ENCODE measurements around the gene TEPSIN. TPM values are rescaled to one million over a fixed set of nuclear protein-coding genes. Genes with fewer than 3 reads are reported as not detected.

Gene TEPSIN
- total and polyA plus RNA-seq, 4 donors: 7.7 to 33.8 (median 19.2) TPM

GRCh38 chr17:81213978-81214377 is 24.9 kb downstream of the TEPSIN start:
- H3K36me3 ChIP-seq (ENCODE audit: control insufficient read depth, insufficient read depth, low read length): peaks cover 51% of the 10 kb centered on the region
- DNase-seq (ENCODE audit: low read depth in 4 of 6, low spot score in 6 of 6): no peak
- WGBS (ENCODE audit: insufficient coverage): 93% methylated on average over 6 of the region's 8 CpGs
- H3K4me1 ChIP-seq (ENCODE audit: control insufficient read depth, insufficient read depth, low read length): peaks cover 7% of the 10 kb centered on the region
- no peak overlapping the region for H3K4me3 ChIP-seq (ENCODE audit: low read depth, low read length)
- no peaks in the 10 kb centered on the region for H3K9me3 ChIP-seq (ENCODE audit: control insufficient read depth, insufficient read depth, low read length)
- H3K27me3 ChIP-seq (ENCODE audit: control insufficient read depth, insufficient read depth, low read length): no peaks in the 10 kb centered on the region
- no peak overlapping the region for H3K27ac ChIP-seq (ENCODE audit: low read depth, low read length)

- DNase-seq (ENCODE audit: low read depth in 4 of 6, low spot score in 6 of 6): no peak
- H3K4me3 ChIP-seq (ENCODE audit: low read depth, low read length): no peak overlapping the region
- 100% methylated on average over 4 of the region's 9 CpGs for WGBS (ENCODE audit: insufficient coverage)
- H3K27me3 ChIP-seq (ENCODE audit: control insufficient read depth, insufficient read depth, low read length): no peaks in the 10 kb centered on the region
- H3K9me3 ChIP-seq (ENCODE audit: control insufficient read depth, insufficient read depth, low read length): no peaks in the 10 kb centered on the region
- H3K36me3 ChIP-seq (ENCODE audit: control insufficient read depth, insufficient read depth, low read length): peaks cover 52% of the 10 kb centered on the region
- H3K4me1 ChIP-seq (ENCODE audit: control insufficient read depth, insufficient read depth, low read length): peaks cover 7% of the 10 kb centered on the region
- no peak overlapping the region for H3K27ac ChIP-seq (ENCODE audit: low read depth, low read length)
Measured at GRCh38 chr17:81212365-81212764, 26.5 kb downstream of the TEPSIN start.

- Histone ChIP-seq H3K4me3 (ENCODE audit: low read depth, low read length) (no peak overlapping the region), H3K4me1 (ENCODE audit: control insufficient read depth, insufficient read depth, low read length) (peaks cover 7% of the 10 kb centered on the region), H3K27ac (ENCODE audit: low read depth, low read length) (no peak overlapping the region), H3K27me3 (ENCODE audit: control insufficient read depth, insufficient read depth, low read length) (no peaks in the 10 kb centered on the region), H3K36me3 (ENCODE audit: control insufficient read depth, insufficient read depth, low read length) (peaks cover 53% of the 10 kb centered on the region), H3K9me3 (ENCODE audit: control insufficient read depth, insufficient read depth, low read length) (no peaks in the 10 kb centered on the region)
- no peak for DNase-seq (ENCODE audit: low read depth in 4 of 6, low spot score in 6 of 6)
- 58% methylated on average over 7 of the region's 14 CpGs for WGBS (ENCODE audit: insufficient coverage)
Measured at GRCh38 chr17:81210868-81211267, 28.0 kb downstream of the TEPSIN start.

- Histone ChIP-seq H3K27me3 (ENCODE audit: control insufficient read depth, insufficient read depth, low read length) (no peaks in the 10 kb centered on the region), H3K4me3 (ENCODE audit: low read depth, low read length) (no peak overlapping the region), H3K9me3 (ENCODE audit: control insufficient read depth, insufficient read depth, low read length) (no peaks in the 10 kb centered on the region), H3K4me1 (ENCODE audit: control insufficient read depth, insufficient read depth, low read length) (peaks cover 7% of the 10 kb centered on the region), H3K27ac (ENCODE audit: low read depth, low read length) (no peak overlapping the region), H3K36me3 (ENCODE audit: control insufficient read depth, insufficient read depth, low read length) (peaks cover 57% of the 10 kb centered on the region)
- 49% methylated on average over 6 of the region's 10 CpGs for WGBS (ENCODE audit: insufficient coverage)
- DNase-seq (ENCODE audit: low read depth in 4 of 6, low spot score in 6 of 6): no peak
Measured at GRCh38 chr17:81210466-81210865, 28.4 kb downstream of the TEPSIN start.

GRCh38 chr17:81209141-81209540 is 29.7 kb downstream of the TEPSIN start:
- Histone ChIP-seq H3K27me3 (ENCODE audit: control insufficient read depth, insufficient read depth, low read length) (no peaks in the 10 kb centered on the region), H3K9me3 (ENCODE audit: control insufficient read depth, insufficient read depth, low read length) (no peaks in the 10 kb centered on the region), H3K27ac (ENCODE audit: low read depth, low read length) (no peak overlapping the region), H3K4me1 (ENCODE audit: control insufficient read depth, insufficient read depth, low read length) (peaks cover 7% of the 10 kb centered on the region), H3K4me3 (ENCODE audit: low read depth, low read length) (no peak overlapping the region), H3K36me3 (ENCODE audit: control insufficient read depth, insufficient read depth, low read length) (peaks cover 65% of the 10 kb centered on the region)
- DNase-seq (ENCODE audit: low read depth in 4 of 6, low spot score in 6 of 6): no peak
- 95% methylated on average over 14 of the region's 16 CpGs for WGBS (ENCODE audit: insufficient coverage)

GRCh38 chr17:81208651-81209050 is 30.2 kb downstream of the TEPSIN start:
- Histone ChIP-seq H3K4me3 (ENCODE audit: low read depth, low read length) (no peak overlapping the region), H3K4me1 (ENCODE audit: control insufficient read depth, insufficient read depth, low read length) (peaks cover 7% of the 10 kb centered on the region), H3K27me3 (ENCODE audit: control insufficient read depth, insufficient read depth, low read length) (no peaks in the 10 kb centered on the region), H3K9me3 (ENCODE audit: control insufficient read depth, insufficient read depth, low read length) (no peaks in the 10 kb centered on the region), H3K27ac (ENCODE audit: low read depth, low read length) (no peak overlapping the region), H3K36me3 (ENCODE audit: control insufficient read depth, insufficient read depth, low read length) (peaks cover 70% of the 10 kb centered on the region)
- WGBS (ENCODE audit: insufficient coverage): 96% methylated on average over 10 of the region's 10 CpGs
- DNase-seq (ENCODE audit: low read depth in 4 of 6, low spot score in 6 of 6): no peak

GRCh38 chr17:81207610-81208581 is 31.0 kb downstream of the TEPSIN start:
- peaks cover 78% of the 10 kb centered on the region for H3K36me3 ChIP-seq (ENCODE audit: control insufficient read depth, insufficient read depth, low read length)
- peaks cover 7% of the 10 kb centered on the region for H3K4me1 ChIP-seq (ENCODE audit: control insufficient read depth, insufficient read depth, low read length)
- H3K4me3 ChIP-seq (ENCODE audit: low read depth, low read length): no peak overlapping the region
- no peak overlapping the region for H3K27ac ChIP-seq (ENCODE audit: low read depth, low read length)
- WGBS (ENCODE audit: insufficient coverage): 90% methylated on average over 18 of the region's 21 CpGs
- H3K27me3 ChIP-seq (ENCODE audit: control insufficient read depth, insufficient read depth, low read length): no peaks in the 10 kb centered on the region
- H3K9me3 ChIP-seq (ENCODE audit: control insufficient read depth, insufficient read depth, low read length): no peaks in the 10 kb centered on the region
- DNase-seq (ENCODE audit: low read depth in 4 of 6, low spot score in 6 of 6): no peak

- Histone ChIP-seq H3K27me3 (ENCODE audit: control insufficient read depth, insufficient read depth, low read length) (no peaks in the 10 kb centered on the region), H3K27ac (ENCODE audit: low read depth, low read length) (no peak overlapping the region), H3K36me3 (ENCODE audit: control insufficient read depth, insufficient read depth, low read length) (peaks cover 84% of the 10 kb centered on the region), H3K9me3 (ENCODE audit: control insufficient read depth, insufficient read depth, low read length) (no peaks in the 10 kb centered on the region), H3K4me1 (ENCODE audit: control insufficient read depth, insufficient read depth, low read length) (peaks cover 7% of the 10 kb centered on the region), H3K4me3 (ENCODE audit: low read depth, low read length) (no peak overlapping the region)
- DNase-seq (ENCODE audit: low read depth in 4 of 6, low spot score in 6 of 6): no peak
- 93% methylated on average over 10 of the region's 12 CpGs for WGBS (ENCODE audit: insufficient coverage)
Measured at GRCh38 chr17:81206657-81207056, 32.2 kb downstream of the TEPSIN start.

GRCh38 chr17:81206166-81206565 is 32.7 kb downstream of the TEPSIN start:
- WGBS (ENCODE audit: insufficient coverage): 74% methylated on average over 4 of the region's 4 CpGs
- Histone ChIP-seq H3K27ac (ENCODE audit: low read depth, low read length) (no peak overlapping the region), H3K27me3 (ENCODE audit: control insufficient read depth, insufficient read depth, low read length) (no peaks in the 10 kb centered on the region), H3K9me3 (ENCODE audit: control insufficient read depth, insufficient read depth, low read length) (no peaks in the 10 kb centered on the region), H3K36me3 (ENCODE audit: control insufficient read depth, insufficient read depth, low read length) (peaks cover 86% of the 10 kb centered on the region), H3K4me3 (ENCODE audit: low read depth, low read length) (no peak overlapping the region), H3K4me1 (ENCODE audit: control insufficient read depth, insufficient read depth, low read length) (peaks cover 4% of the 10 kb centered on the region)
- DNase-seq (ENCODE audit: low read depth in 4 of 6, low spot score in 6 of 6): peak in 1 of 6 donors; percentile 7

GRCh38 chr17:81204578-81204977 is 34.3 kb downstream of the TEPSIN start:
- peaks cover 94% of the 10 kb centered on the region for H3K36me3 ChIP-seq (ENCODE audit: control insufficient read depth, insufficient read depth, low read length)

More at GRCh38 chr17:81204578-81204977, 34.3 kb downstream of the TEPSIN start:
- 86% methylated on average over 9 of the region's 10 CpGs for WGBS (ENCODE audit: insufficient coverage)
- H3K27ac ChIP-seq (ENCODE audit: low read depth, low read length): no peak overlapping the region
- no peak overlapping the region for H3K4me3 ChIP-seq (ENCODE audit: low read depth, low read length)
- no peaks in the 10 kb centered on the region for H3K9me3 ChIP-seq (ENCODE audit: control insufficient read depth, insufficient read depth, low read length)
- H3K4me1 ChIP-seq (ENCODE audit: control insufficient read depth, insufficient read depth, low read length): peaks cover 5% of the 10 kb centered on the region
- no peak for DNase-seq (ENCODE audit: low read depth in 4 of 6, low spot score in 6 of 6)
- H3K27me3 ChIP-seq (ENCODE audit: control insufficient read depth, insufficient read depth, low read length): no peaks in the 10 kb centered on the region
